SU-DHL-6 (cell line): ENCODE results near the gene MYLK2.

Experiments
- EZH2phosphoT487 ChIP-seq: fragments of 200-600 bp; sonication (generic), shearing (Covaris generic); conservative IDR thresholded peaks from 2 replicates; pipeline ENCODE4 v1.6.1; 2018; ENCODE audit warnings: mild to moderate bottlenecking, antibody characterized with exemption, low read length, moderate library complexity, mixed read lengths
- TF ChIP-seq, protein P1 (sequence below): fragments of 200-600 bp; sonication (generic); IDR thresholded peaks from one replicate; pipeline ENCODE4 v1.5.1; 2017; ENCODE audit warnings: antibody characterized with exemption, mild to moderate bottlenecking, low read length, moderate library complexity; ENCODE audit not compliant: insufficient read depth, poor library complexity, severe bottlenecking

DNA sequence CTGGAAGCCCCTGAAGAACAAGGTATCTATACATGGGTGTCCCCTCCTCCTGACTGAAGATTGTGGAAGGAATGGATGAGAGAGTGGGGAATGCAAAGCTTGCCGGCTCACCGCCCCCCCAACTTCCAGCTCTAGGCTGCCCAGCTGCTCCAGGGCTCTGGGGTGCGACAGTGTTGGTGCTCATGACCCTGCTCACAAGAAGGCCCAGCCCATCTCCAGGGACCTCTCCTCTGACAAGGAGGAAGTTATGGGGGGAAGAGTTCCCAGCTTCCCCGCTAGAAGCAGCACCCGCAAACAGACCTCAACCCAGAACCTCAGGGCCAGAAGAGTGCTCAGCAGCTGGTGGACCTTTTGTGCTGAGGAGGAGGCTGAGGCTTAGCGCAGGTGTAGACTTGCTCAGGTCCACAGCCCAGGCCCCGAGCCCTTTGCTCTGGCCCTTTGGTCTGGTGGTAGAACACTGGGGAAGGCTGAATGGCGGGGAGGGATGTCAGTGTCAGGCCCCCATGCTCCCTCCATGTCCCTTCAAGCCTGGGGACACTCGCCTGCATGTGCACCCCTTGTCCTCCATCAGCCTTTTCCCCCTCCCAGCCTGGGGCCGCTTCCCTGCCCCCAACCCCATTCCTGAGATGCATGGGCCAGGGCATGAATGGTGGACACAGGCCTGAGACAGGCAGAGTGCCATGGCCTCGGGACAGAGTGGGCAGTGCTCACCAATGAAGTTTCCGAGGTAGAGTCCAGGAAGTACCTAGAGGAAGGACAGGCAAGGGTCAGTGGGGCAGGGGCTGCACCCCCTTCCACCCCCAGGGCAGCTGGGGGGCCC, 49.9 kb downstream of the MYLK2 start:
- TF ChIP-seq, protein P1, sequence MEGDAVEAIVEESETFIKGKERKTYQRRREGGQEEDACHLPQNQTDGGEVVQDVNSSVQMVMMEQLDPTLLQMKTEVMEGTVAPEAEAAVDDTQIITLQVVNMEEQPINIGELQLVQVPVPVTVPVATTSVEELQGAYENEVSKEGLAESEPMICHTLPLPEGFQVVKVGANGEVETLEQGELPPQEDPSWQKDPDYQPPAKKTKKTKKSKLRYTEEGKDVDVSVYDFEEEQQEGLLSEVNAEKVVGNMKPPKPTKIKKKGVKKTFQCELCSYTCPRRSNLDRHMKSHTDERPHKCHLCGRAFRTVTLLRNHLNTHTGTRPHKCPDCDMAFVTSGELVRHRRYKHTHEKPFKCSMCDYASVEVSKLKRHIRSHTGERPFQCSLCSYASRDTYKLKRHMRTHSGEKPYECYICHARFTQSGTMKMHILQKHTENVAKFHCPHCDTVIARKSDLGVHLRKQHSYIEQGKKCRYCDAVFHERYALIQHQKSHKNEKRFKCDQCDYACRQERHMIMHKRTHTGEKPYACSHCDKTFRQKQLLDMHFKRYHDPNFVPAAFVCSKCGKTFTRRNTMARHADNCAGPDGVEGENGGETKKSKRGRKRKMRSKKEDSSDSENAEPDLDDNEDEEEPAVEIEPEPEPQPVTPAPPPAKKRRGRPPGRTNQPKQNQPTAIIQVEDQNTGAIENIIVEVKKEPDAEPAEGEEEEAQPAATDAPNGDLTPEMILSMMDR: no peak
- TF ChIP-seq EZH2phosphoT487: no peak
